Measurements from ENCODE around the gene KRT17. TPM values are rescaled to one million over a fixed set of nuclear protein-coding genes. Genes with fewer than 3 reads are reported as not detected.

The KRT17 gene
- total RNA-seq (2014; rRNA removed; shearing (Covaris generic)) = 6.7 and 8.5 TPM in 2 replicates

- DNase-seq (ENCODE audit: low read depth) = no peak
Observed at GRCh38 chr17:41624208-41625101, at the start of gene KRT17. Gene KRT17, minus strand, starts transcription at chr17:41624575. Its CDS starts 66 bp downstream, at chr17:41624509.

GRCh38 chr17:41672153-41672552 lies 47.8 kb upstream of the KRT17 start:
- no peak for DNase-seq (ENCODE audit: low read depth)

GRCh38 chr17:41667280-41668041 lies 43.1 kb upstream of the KRT17 start:
- DNase-seq (ENCODE audit: low read depth) = no peak

GRCh38 chr17:41666708-41667279 lies 42.4 kb upstream of the KRT17 start:
- peak; percentile 69 for DNase-seq (ENCODE audit: low read depth)

GRCh38 chr17:41666237-41666641 lies 41.9 kb upstream of the KRT17 start:
- peak; percentile 76 for DNase-seq (ENCODE audit: low read depth)

GRCh38 chr17:41665566-41666236 lies 41.3 kb upstream of the KRT17 start:
- DNase-seq (ENCODE audit: low read depth) = peak; percentile 77

GRCh38 chr17:41664587-41665565 lies 40.5 kb upstream of the KRT17 start:
- no peak for DNase-seq (ENCODE audit: low read depth)

GRCh38 chr17:41664172-41664457 lies 39.7 kb upstream of the KRT17 start:
- no peak for DNase-seq (ENCODE audit: low read depth)

GRCh38 chr17:41663451-41664171 lies 39.2 kb upstream of the KRT17 start:
- no peak for DNase-seq (ENCODE audit: low read depth)

GRCh38 chr17:41660221-41660711 lies 35.9 kb upstream of the KRT17 start:
- DNase-seq (ENCODE audit: low read depth) = no peak

- DNase-seq (ENCODE audit: low read depth) = no peak
Observed at GRCh38 chr17:41659427-41660212, 35.2 kb upstream of the KRT17 start.

- DNase-seq (ENCODE audit: low read depth) = no peak
Observed at GRCh38 chr17:41658846-41659245, 34.5 kb upstream of the KRT17 start.

- DNase-seq (ENCODE audit: low read depth) = no peak
Observed at GRCh38 chr17:41657936-41658335, 33.6 kb upstream of the KRT17 start.

- no peak for DNase-seq (ENCODE audit: low read depth)
Observed at GRCh38 chr17:41657176-41657754, 32.9 kb upstream of the KRT17 start.

- no peak for DNase-seq (ENCODE audit: low read depth)
Observed at GRCh38 chr17:41656249-41657023, 32.1 kb upstream of the KRT17 start.

- DNase-seq (ENCODE audit: low read depth) = no peak
Observed at GRCh38 chr17:41655611-41656111, 31.3 kb upstream of the KRT17 start.

- no peak for DNase-seq (ENCODE audit: low read depth)
Observed at GRCh38 chr17:41654678-41655607, 30.6 kb upstream of the KRT17 start.

Data from M059J (cell line).